GM23338 (cell line): ENCODE results near the gene P4HA3.

Experiments used
- CTCF ChIP-seq, 2 experiments: fragments of 200-600 bp in 1 of 2; sonication (generic) in 1 of 2; conservative IDR thresholded peaks; 2 replicates each; pipeline versions ENCODE4 v1.5.1 to v1.6.1; 2016 to 2017; ENCODE audit warnings: antibody characterized with exemption in 2 of 2, low read depth in 2 of 2, mild to moderate bottlenecking in 2 of 2, moderate library complexity in 1 of 2
- EZH2 ChIP-seq: fragments of 200-600 bp; sonication (generic); IDR thresholded peaks from one replicate; pipeline ENCODE4 v1.8.0; 2017; ENCODE audit warnings: antibody characterized with exemption, mild to moderate bottlenecking, low read depth; ENCODE audit not compliant: unreplicated experiment
- EZH2phosphoT487 ChIP-seq: fragments of 200-600 bp; sonication (generic); IDR thresholded peaks from one replicate; pipeline ENCODE4 v1.8.1; 2018; ENCODE audit warnings: antibody characterized with exemption; ENCODE audit not compliant: unreplicated experiment
- NANOG ChIP-seq: IDR thresholded peaks from 2 replicates; pipeline ENCODE4 v1.6.1; 2016; ENCODE audit warnings: antibody characterized with exemption, borderline replicate concordance
- POLR2AphosphoS5 ChIP-seq: IDR thresholded peaks from 2 replicates; pipeline ENCODE4 v1.6.1; 2016; ENCODE audit warnings: antibody characterized with exemption, low read depth
- REST ChIP-seq: IDR thresholded peaks from one replicate; pipeline ENCODE4 v1.6.1; 2018; ENCODE audit warnings: antibody characterized with exemption; ENCODE audit not compliant: unreplicated experiment
- ZNF114 ChIP-seq: fragments of 250-450 bp; sonication (Bioruptor Pico); IDR thresholded peaks from 2 replicates; pipeline ENCODE4 v1.5.0; 2020; ENCODE audit warnings: mild to moderate bottlenecking, moderate library complexity
- ZNF331 ChIP-seq: fragments of 250-450 bp; sonication (Bioruptor Pico); IDR thresholded peaks from 2 replicates; pipeline ENCODE4 v1.5.0; 2020; ENCODE audit warnings: low read depth, mild to moderate bottlenecking, moderate library complexity
- ZNF462 ChIP-seq: fragments of 250-450 bp; sonication (Bioruptor Pico); IDR thresholded peaks from 2 replicates; pipeline ENCODE4 v1.5.0; 2020; ENCODE audit warnings: mild to moderate bottlenecking, moderate library complexity

GRCh38 chr11:74278103-74278502 is 33.3 kb downstream of the P4HA3 start:
- TF ChIP-seq CTCF (conservative IDR thresholded peaks at IDR 0.05; ENCODE audit: low read depth in 2 of 2) (no peak), POLR2AphosphoS5 (no peak), EZH2 (no peak), EZH2phosphoT487 (no peak), REST (no peak), ZNF331 (CRISPR knock-in tag) (no peak), NANOG (no peak), ZNF462 (CRISPR knock-in tag) (no peak), ZNF114 (CRISPR knock-in tag) (no peak)
